NCI-H1092 treated with DMSO at 0.1 percent for 48 hours (cell line): ENCODE measurements around the gene ZNF644.

Source experiments
- DNase-seq: peaks from one replicate; lab custom pipeline; 2025; lab: John Stamatoyannopoulos, UW

Gene ZNF644

DNA sequence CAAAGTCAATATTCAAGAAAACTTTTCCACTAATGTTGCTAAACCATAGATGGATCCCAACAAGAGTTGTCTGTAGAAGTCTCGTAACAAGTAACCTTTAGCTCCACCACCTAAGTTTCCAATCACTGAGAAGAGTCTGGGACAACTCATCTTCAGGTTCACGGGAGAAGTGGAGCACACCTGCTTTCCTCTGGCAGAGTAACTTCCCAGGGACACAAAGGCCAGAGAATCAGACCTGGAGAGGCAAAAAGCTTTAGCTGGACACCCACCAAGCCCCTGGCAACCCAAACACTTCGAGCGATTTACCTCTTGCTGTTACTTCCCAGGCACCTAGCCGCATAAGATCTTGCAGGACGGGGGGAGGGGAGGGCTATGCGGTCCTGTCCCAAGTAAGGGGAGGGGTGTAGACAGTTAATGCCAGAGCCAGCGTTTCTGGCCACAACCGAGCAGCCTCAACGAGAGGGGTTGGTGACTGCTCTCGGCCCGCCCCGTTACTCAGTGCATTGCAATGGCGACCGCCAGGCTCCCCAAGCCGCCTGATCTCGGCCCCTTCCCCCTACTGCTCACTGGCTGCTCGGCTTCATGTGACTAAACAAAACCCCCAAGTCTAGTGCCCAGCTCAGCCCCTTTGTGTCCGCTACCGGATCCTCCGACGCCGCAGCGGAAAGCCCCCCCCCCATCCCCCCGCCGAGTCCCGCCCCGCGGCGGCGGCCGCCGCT, 709 bp downstream of the ZNF644 start:
- peak; percentile 87 for DNase-seq

GRCh38 chr1:91020486-91020885, 1.3 kb downstream of the ZNF644 start:
- no peak for DNase-seq

- DNase-seq: no peak
Measured at GRCh38 chr1:91018006-91018405, 3.8 kb downstream of the ZNF644 start.

DNA sequence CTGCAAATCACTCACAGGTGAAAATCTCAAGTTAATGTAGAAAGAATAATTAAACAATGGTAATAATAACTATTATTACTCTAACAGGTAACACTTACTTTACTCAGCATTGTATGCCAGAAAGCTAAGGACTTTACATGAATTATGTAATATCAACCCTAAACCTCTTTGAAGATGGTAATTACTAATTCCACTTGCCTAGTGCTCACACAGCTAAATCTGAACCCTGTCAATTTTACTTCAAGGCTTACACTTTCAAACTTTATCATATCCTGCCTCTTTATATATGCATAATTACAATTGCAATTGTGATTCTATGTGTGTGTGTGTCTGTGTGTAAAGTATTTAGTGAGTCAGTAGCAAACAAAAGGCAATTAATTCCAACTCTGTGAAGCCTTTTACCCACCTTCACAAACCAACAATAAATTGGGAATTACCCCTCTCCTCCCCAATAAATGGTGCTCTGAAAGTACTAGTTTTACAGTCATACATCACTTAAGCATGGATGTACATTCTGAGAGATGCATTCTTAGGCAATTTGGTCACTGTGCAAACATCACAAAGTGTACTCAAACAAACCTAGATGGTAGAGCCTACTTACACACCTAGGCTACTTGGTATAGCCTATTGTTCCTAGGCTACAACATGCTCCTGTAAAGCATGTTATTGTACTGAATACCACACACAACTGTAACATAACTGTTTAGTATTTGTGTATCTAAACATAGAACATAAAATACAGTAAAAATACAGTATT, 5.9 kb downstream of the ZNF644 start:
- no peak for DNase-seq

GRCh38 chr1:91015358-91015780, 6.5 kb downstream of the ZNF644 start:
- DNase-seq: no peak

GRCh38 chr1:91014475-91014874, 7.4 kb downstream of the ZNF644 start:
- DNase-seq: no peak

DNA sequence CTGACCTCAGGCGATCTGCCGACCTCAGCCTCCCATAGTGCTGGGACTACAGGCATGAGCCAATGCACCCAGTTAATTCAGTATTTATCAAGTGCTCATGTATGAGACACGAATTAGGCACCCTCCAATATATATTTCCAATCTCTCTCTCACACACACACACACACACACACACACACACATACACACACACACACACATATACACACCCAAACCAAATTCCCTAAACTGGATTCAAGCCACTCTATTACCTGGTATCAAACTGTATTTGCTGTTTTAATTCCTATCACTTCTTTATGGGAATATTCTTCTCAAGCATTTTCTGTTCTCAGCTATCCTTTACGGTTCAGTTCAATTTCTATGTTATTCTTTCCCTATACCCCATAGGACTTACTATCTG, 8.5 kb downstream of the ZNF644 start:
- no peak for DNase-seq

DNA sequence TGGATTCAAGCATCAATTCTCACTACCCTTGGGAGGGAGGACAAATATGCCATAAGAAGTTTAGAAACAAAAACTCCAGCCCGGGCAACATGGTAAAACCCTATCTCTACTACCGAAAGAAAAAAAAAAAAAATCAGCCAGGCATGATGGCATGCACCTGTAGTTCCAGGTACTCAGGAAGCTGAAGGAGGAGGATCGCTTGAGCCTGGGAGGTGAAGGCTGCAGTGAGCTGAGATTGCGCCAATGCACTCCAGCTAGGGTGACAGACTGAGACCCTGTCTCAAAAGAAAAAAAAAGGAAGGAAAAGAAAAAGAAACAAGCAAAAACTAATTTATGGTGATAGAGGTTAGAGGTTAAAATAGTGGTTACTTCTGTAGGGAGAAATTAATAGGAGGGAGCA, 9.6 kb downstream of the ZNF644 start:
- no peak for DNase-seq

DNA sequence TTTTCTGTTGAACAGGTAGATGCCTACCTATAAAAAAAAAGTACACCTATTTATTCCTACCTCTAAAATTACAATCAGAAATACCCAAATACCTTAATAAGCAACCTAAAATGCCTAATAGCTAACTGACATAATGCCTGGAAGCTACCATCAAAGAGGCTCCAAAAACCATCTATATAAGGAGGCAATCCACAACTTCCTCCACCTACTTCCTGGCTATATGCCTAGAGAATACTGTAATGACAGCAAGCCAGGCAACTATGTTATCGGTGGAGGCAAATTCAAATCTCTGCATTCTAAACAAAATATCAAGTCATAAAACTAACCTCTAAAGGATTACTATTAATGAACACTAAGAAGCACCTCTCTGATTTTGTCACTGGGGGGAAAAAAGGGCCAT, 10.1 kb downstream of the ZNF644 start:
- DNase-seq: no peak

DNA sequence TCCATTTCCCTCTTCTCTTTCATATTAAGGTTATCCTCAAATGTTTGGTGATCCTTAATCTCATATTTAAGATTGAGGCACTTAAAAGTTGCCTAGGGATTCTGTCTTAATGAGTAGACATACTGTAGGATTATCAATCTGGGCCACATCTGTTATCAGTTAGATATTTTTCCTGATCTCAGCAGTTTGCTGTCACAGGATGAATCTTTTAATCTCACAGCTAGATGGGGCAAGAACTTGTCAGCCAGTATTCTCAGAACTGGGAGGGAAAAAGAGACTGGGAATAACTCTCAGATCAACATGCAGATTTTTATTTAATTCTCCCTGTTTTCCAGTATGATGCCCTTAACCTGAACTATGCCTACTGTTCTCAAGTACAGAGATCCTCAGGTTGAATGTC, 14.0 kb downstream of the ZNF644 start:
- no peak for DNase-seq

DNA sequence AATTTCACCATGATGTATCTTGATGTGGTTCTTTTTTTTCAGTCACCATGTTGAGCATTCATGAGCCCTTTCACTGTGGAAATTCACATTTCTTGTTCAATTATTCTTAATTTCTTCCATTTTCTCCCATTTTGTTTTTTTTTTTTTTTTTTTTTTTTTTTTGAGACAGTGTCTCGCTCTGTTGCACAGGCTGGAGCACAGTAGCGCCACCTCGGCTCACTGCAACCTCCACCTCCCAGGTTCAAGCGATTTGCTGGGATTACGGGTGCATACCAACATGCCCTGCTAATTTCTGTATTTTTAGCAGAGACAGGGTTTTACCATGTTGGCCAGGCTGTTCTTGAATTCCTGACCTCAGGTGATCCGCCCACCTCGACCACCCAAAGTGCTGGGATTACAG, 14.7 kb downstream of the ZNF644 start:
- no peak for DNase-seq

GRCh38 chr1:91006113-91006908, 15.5 kb downstream of the ZNF644 start:
- no peak for DNase-seq

GRCh38 chr1:91005285-91005684, 16.6 kb downstream of the ZNF644 start:
- no peak for DNase-seq

DNA sequence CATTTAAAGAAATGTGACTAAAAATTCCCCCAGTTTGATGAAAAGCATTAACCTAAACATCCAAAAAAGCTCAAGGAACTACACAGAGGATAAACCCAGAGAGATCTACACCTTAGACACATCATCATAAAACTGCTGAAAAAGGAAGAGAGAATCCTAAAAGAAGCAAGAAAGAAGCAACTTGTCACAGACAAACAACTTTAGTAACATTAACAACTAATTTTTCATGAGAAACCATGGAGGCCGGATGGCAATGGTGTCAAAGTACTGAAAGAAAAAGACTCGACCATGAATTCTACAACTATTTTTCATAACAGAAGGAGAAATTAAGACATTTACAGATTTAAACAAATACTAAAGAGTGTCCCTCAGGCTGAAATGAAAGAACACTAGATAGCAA, 17.7 kb downstream of the ZNF644 start:
- DNase-seq: no peak

- DNase-seq: no peak
Measured at GRCh38 chr1:90996742-90997413, 25.0 kb downstream of the ZNF644 start.

GRCh38 chr1:90995311-90995894, 26.4 kb downstream of the ZNF644 start:
- no peak for DNase-seq

GRCh38 chr1:90994461-90994860, 27.4 kb downstream of the ZNF644 start:
- DNase-seq: no peak

DNA sequence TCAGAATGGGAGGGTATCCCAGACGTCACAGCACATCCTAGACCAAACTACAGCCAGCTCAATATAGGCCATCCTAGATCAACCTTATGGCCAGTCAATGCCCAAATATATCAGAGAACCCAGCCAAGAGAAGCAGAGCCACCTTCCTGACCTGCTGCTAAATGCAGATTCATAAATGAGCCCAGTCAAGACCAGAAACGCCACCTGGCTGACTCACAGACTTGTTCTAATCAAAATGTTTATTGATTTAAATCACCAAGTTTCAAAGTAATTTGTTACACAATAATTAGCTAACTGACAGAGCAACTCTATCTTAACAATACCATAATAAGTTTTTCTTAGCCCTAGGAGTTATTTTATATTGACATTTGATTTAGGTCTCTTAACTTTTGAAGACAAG, 28.6 kb downstream of the ZNF644 start:
- DNase-seq: no peak

DNA sequence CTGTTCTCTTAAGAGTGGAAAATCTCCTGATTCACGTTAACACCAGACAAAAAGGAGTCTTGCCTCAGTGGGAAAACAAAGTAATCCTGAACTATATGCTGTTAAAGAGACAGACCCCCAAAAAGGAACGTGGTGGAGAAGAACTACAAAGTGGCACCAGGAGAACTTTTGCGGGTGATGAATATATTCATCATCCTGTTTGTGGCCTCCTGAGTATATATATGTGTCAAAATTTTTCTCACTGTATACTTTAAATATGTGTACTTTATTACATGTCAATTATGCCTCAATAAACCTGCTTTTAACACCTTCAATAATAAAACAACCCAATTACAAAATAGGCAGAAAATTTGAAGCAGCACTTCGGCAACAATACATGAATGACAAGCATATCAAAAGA, 31.1 kb downstream of the ZNF644 start:
- no peak for DNase-seq

GRCh38 chr1:90989990-90990389, 31.8 kb downstream of the ZNF644 start:
- no peak for DNase-seq

DNA sequence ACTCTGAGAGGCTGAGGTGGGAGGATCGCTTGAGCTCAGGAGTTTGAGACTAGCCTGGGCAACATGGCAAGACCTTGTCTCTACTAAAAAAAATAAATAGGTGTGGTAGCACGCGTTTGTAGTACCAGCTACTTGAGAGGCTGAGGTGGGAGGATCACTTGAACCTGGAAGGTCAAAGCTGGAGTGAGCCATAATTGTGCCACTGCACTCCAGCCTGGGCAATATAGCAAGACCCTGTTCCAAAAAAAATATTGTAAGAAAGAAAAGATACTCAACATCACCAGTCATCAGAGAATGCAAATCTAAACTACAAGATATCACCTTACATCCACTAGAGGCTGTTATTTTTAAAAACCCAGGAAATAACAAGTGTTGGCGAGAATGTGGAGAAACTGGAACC, 32.5 kb downstream of the ZNF644 start:
- no peak for DNase-seq

- no peak for DNase-seq
Measured at GRCh38 chr1:90987841-90988240, 34.0 kb downstream of the ZNF644 start.
